GM19463 (cell line): ENCODE measurements around the gene PRCD.
"Not testable (repeated sequence)": the region's sequence is repeated elsewhere in the genome, so short reads cannot be mapped to it uniquely, and the experiment has no call there.

Experiments used
- ATAC-seq: cut with Tn5 transposase; IDR thresholded peaks from one replicate; pipeline ENCODE4 v1.9.1; 2021; ENCODE audit warnings: mild to moderate bottlenecking, moderate library complexity; ENCODE audit not compliant: unreplicated experiment

The PRCD gene

GRCh38 chr17:76502341-76503211 is 37.3 kb upstream of the PRCD start:
- ATAC-seq = no peak

- no peak for ATAC-seq
Measured at GRCh38 chr17:76504117-76504516, 35.7 kb upstream of the PRCD start.

- ATAC-seq = no peak
Measured at GRCh38 chr17:76506408-76507345, 33.2 kb upstream of the PRCD start.

DNA sequence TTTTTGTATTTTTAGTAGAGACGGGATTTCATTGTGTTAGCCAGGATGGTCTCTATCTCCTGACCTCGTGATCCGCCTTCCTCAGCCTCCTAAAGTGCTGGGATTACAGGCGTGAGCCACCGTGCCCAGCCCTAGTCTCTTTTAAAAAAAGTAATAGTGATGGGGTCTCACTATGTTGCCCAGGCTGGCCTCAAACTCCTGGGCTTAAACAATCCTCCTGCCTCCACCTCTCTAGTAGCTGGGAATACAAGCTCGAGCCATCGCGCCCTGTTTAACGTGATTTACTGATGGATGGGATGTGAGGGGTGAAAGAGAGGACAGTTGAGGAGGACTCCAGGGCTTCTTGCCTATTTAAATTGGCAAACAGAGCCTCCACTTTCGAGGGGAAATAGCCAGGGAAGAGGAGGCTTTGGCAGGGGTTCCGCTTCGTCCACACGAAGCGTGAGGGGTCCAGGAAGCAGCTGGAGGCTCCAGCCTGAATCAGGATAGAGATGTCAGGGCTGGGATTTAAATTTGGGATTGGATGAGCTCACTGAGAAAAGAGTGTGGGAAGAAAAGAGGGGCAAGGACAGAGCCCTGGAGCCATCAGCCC is 31.3 kb upstream of the PRCD start:
- ATAC-seq = not testable (repeated sequence)

DNA sequence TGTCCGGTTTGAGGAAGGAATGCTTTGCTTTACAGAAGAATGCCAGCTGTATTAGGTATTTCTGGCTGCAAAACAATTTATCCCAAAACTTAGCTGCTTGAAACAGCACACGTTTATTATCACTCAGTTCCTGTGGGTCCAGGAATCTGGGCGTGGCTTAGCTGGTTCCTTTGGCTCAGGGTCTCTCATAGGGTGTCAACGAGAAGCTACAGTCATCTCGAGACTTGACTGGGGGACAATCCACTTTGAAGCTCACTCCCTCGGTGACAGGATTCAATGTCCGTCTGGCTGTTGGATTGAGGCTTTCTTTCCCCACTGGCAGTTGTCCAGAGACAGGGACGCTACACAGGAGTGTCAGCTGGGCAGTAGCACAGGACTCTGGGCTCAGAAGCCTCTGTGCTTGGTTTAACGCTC is 29.0 kb upstream of the PRCD start:
- no peak for ATAC-seq

- ATAC-seq = no peak
Measured at GRCh38 chr17:76511668-76512365, 28.0 kb upstream of the PRCD start.

DNA sequence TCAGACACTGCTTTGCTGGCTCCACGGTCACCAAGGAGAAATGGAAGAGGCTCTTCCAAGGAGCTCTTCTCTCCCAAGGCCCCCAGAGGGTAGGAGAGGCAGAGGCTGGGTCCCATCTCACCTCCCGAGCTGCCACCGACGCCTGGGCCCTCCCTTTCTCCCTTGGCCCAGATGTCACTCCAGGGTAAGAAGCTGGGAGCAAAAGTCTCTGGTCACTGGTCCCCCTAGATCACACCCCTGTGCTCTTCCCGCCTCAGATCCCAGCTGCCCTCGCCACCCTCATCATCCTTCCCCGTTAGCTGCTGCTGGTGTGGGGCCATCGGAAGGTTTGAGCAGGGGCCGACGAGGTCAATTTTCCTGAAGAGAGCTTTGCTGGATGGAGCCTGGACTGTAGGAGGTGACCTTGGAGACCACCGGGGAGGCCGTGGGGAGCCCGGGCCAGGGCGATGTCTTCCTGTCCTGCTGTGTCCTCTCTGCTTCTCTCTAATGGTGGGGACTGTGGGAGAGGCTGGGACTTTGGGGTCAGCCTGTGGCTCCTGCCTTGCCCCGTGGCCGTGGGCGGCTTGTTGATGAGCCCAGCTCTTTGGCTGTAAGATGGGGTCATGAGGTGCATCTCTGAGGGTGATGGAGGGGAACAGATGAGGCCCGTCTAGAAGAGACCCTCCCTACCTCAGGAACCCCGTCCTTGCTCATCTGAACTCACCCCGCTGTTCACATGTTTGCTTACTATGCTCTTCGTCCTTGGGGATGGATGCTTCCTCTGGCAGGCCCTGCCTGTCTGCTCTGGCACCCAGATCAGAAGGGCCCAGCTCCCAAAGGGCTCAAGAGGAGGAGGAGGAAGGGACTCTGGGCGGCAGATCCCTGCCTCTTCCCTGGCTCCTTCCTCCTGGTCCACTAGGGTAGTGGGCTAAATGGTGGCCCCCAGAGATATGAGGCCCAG is 27.2 kb upstream of the PRCD start:
- ATAC-seq = no peak

DNA sequence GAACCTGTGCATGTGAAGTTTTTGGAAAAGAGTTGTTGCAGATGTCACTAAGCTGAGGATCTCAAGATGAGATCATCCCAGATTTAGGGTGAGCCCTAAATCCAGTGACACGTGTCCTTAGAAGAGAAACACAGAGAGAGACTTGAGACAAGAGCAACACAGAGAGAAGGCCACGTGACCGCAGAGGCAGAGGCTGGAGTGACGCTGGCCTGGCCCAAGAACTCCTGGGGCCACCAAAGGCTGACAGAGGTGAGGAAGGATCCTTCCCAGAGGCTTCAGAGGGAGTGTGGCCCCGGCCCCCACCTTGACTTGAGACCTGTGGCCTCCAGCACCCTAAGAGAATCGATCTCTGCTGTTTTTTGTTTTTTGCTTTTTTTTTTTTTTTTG is 26.5 kb upstream of the PRCD start:
- no peak for ATAC-seq

DNA sequence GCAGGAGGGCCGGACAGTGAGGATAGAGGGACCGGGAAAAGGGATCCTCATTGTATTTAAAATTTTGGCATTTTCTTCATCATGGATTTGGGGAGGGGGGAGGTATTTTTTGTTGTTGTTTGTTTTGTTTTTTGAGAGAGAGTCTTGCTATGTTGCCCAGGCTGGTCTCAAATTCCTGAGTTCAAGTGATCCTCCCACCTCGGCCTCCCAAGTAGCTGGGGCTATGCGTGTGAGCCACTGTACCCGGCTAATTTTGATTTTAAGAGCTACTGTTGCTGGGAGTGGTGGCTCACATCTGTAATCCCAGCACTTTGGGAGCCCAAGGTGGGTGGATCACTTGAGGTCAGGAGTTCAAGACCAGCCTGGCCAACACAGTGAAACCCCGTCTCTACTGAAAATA is 25.5 kb upstream of the PRCD start:
- not testable (repeated sequence) for ATAC-seq

DNA sequence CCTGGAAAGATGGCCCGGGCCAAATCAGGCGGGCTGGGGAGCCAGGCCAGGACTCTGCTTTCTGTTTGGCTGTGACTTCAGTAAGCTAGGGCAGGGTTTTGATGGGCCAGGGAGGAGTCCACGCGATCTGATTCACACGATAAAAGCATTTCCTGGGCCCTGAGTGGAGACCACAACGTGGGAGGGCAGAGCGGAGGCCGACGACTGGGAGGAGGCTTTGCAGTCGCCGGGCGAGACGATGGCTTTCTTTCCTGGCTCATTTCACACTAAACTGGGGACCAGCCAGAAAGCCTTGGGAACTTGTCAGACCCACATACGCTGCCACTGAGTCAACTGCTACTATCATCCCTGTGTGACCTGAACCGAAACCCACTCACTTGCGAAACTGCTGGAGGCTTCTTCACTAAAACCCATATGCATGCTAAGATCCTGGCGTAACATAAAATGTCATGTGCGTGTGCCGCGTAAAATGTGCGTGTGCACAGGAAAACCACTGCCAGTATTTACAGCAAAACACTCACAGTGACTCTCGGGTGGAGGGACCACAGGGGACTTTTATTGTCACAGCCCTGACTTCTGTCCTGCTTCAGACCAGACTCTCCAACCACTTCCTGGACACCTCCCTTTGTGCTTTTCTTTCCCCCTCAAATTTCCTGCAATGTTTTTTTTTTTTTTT is 24.4 kb upstream of the PRCD start:
- ATAC-seq = peak; percentile 53

GRCh38 chr17:76517638-76518038 is 22.2 kb upstream of the PRCD start:
- ATAC-seq = no peak

DNA sequence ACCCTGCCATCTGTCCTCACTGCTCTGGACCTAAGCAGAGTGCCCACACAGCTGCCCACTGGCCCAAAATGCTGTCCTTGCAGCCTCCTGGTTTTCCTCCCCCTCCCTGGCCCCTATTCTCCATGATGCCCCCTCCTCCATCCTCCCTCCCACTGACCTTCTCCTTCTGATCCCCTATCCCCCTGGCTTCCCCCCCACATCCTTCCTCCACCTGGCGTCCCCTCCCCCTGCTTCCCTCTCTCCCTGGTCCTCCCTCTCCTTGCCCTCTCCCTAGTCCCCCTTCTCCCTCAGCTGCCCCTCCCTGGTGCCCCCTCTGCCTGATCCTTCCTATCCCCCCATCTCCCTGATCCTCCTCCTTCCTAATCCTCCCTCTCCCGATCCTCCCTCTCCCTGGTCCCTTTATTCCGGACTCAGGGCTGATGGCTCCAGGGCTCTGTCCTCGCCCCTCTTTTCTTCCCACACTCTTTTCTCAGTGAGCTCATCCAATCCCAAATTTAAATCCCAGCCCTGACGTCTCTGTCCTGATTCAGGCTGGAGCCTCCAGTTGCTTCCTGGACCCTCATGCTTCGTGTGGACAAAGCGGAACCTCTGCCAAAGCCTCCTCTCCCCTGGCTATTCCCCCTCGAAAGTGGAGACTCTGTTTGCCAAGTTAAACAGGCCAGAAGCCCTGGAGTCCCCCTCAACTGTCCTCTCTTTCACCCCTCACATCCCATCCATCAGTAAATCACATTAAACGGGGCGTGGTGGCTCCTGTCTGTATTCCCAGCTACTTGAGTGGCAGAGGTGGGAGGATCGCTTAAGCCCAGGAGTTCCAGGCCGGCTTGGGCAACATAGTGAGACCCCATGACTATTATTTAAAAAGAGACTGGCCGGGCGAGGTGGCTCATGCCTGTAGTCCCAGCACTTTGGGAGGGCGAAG is 20.5 kb upstream of the PRCD start:
- no peak for ATAC-seq

DNA sequence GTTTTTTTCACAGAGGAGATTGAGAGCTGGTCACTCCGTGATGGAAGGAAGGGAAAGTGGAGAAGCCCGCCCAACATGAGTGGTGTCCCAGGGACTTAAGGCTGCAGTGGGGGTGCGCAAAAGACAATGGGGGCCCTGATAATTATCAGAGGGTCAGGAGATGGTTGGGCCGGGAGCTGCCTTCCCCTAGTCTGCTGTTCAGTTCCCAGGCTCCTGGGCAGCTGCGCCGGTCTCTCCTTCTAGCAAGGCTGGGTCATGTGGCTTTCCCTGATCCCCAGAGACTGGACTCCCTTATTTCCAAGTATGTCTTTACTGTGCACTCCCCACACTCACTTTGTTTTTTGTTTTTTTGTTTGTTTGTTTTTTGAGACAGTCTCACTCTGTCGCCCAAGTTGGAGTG is 18.6 kb upstream of the PRCD start:
- ATAC-seq = no peak

DNA sequence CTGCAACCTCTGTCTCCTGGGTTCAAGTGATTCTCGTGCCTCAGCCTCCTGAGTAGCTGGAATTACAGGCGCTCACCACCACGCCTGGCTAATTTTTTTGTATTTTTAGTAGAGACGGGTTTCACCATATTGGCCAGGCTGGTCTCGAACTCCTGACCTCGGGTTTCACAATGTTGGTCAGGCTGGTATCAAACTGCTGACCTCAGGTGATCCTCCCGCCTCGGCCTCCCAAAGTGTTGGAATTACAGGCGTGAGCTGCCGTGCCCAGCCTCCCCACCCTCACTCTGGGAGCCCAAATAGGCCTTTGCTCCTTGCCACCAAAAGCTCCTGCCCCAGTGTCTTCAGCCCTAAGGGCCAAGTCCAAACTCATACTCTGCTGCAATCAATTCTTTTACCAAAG is 18.2 kb upstream of the PRCD start:
- ATAC-seq = not testable (repeated sequence)

DNA sequence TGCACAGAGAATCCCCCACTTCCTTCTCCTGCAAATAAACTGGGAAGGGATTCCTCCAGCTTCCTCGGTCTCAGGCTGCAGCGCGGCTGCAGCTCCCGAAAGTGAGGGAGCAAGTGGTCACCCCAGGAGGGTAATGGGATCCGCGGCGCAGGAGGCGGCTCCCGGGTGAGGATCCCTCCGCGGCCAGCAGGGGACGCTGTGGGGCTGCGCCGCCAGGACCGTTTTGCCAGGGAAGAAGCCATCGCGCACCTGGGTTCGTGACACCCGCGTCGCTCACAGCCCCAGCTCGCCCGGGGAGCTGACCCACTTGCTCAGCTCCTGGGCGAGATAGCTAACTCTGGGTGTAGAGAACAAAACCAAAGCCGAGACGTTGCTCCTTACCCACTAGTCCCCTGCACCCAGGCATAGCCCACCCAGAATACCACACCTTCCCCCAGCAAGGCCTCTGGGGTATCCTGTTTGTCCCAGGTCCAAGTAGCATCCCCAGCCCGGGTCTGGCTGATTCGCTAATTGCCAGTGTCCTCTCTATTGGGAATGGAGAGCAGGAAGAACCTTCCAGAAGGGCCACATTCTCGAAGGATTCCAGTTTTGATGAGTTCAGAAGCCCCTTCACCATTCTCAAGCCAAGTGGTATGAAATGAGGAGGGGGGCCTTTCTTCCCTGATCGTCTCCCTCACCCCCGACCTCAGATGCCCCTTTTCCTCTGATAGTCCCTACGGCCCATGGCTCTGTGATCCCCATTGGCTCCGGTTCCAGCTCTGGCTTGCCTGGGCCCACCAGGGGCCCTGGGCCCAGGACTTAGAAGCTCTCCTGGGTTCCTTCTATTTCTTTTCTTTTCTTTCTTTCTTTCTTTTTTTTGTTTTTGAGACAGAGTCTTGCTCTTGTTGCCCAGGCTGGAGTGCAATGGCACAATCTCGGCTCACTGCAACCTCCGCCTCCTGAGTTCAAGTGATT is 16.5 kb upstream of the PRCD start:
- no peak for ATAC-seq

GRCh38 chr17:76524598-76525512 is 15.0 kb upstream of the PRCD start:
- no peak for ATAC-seq
